ENCODE data around the gene SULT2B1.

GRCh38 chr19:48514123-48514458, 37.9 kb upstream of the SULT2B1 start:
- TF ChIP-seq, protein P1, sequence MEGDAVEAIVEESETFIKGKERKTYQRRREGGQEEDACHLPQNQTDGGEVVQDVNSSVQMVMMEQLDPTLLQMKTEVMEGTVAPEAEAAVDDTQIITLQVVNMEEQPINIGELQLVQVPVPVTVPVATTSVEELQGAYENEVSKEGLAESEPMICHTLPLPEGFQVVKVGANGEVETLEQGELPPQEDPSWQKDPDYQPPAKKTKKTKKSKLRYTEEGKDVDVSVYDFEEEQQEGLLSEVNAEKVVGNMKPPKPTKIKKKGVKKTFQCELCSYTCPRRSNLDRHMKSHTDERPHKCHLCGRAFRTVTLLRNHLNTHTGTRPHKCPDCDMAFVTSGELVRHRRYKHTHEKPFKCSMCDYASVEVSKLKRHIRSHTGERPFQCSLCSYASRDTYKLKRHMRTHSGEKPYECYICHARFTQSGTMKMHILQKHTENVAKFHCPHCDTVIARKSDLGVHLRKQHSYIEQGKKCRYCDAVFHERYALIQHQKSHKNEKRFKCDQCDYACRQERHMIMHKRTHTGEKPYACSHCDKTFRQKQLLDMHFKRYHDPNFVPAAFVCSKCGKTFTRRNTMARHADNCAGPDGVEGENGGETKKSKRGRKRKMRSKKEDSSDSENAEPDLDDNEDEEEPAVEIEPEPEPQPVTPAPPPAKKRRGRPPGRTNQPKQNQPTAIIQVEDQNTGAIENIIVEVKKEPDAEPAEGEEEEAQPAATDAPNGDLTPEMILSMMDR (conservative IDR thresholded peaks at IDR 0.05; ENCODE audit: low read depth, low read length): no peak
- TF ChIP-seq, protein P2, sequence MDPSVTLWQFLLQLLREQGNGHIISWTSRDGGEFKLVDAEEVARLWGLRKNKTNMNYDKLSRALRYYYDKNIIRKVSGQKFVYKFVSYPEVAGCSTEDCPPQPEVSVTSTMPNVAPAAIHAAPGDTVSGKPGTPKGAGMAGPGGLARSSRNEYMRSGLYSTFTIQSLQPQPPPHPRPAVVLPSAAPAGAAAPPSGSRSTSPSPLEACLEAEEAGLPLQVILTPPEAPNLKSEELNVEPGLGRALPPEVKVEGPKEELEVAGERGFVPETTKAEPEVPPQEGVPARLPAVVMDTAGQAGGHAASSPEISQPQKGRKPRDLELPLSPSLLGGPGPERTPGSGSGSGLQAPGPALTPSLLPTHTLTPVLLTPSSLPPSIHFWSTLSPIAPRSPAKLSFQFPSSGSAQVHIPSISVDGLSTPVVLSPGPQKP (IDR thresholded peaks at IDR 0.05; ENCODE audit: borderline replicate concordance, low read depth, low read length): no peak
- TF ChIP-seq POLR2A (IDR thresholded peaks at IDR 0.05; ENCODE audit: low read depth, low read length) (no peak), CHD1 (IDR thresholded peaks at IDR 0.05; ENCODE audit: low read depth, low read length) (no peak), BHLHE40 (IDR thresholded peaks at IDR 0.05; ENCODE audit: low read depth, low read length) (no peak)
